GM21576 (cell line): ENCODE measurements around the gene SEPTIN6.
"Not testable (repeated sequence)": the region's sequence is repeated elsewhere in the genome, so short reads cannot be mapped to it uniquely, and the experiment has no call there.

ENCODE experiments used
- ATAC-seq: cut with Tn5 transposase; IDR thresholded peaks from one replicate; pipeline ENCODE4 v1.9.1; 2021; ENCODE audit warnings: mild to moderate bottlenecking, moderate library complexity; ENCODE audit not compliant: unreplicated experiment

Gene SEPTIN6

GRCh38 chrX:119692191-119693039, 553 bp downstream of the SEPTIN6 start:
- ATAC-seq: peak; percentile 30

- no peak for ATAC-seq
These were observed 1.8 kb downstream of the SEPTIN6 start for GRCh38 chrX:119690921-119691716.

GRCh38 chrX:119688911-119689321, 4.1 kb downstream of the SEPTIN6 start:
- no peak for ATAC-seq

- no peak for ATAC-seq
These were observed 5.1 kb downstream of the SEPTIN6 start for GRCh38 chrX:119687661-119688413.

GRCh38 chrX:119686087-119686691, 6.8 kb downstream of the SEPTIN6 start:
- ATAC-seq: peak; percentile 39

- peak; percentile 39 for ATAC-seq
These were observed 7.5 kb downstream of the SEPTIN6 start for GRCh38 chrX:119685225-119686066.

GRCh38 chrX:119684916-119685224, 8.1 kb downstream of the SEPTIN6 start:
- ATAC-seq: no peak

GRCh38 chrX:119684312-119684711, 8.7 kb downstream of the SEPTIN6 start:
- not testable (repeated sequence) for ATAC-seq

- peak; percentile 36 for ATAC-seq
These were observed 10.7 kb downstream of the SEPTIN6 start for GRCh38 chrX:119682019-119682989.

GRCh38 chrX:119677654-119677981, 15.3 kb downstream of the SEPTIN6 start:
- no peak for ATAC-seq

GRCh38 chrX:119676949-119677653, 15.9 kb downstream of the SEPTIN6 start:
- no peak for ATAC-seq

- ATAC-seq: no peak
These were observed 19.6 kb downstream of the SEPTIN6 start for GRCh38 chrX:119673336-119673735.

- no peak for ATAC-seq
These were observed 20.5 kb downstream of the SEPTIN6 start for GRCh38 chrX:119672426-119672825.

GRCh38 chrX:119669424-119670037, 23.4 kb downstream of the SEPTIN6 start:
- no peak for ATAC-seq

GRCh38 chrX:119667111-119667878, 25.7 kb downstream of the SEPTIN6 start:
- no peak for ATAC-seq

GRCh38 chrX:119664877-119665276, 28.1 kb downstream of the SEPTIN6 start:
- ATAC-seq: not testable (repeated sequence)

- no peak for ATAC-seq
These were observed 31.5 kb downstream of the SEPTIN6 start for GRCh38 chrX:119661486-119661885.
